HepG2 (cell line): ENCODE results near the gene CDC42EP4. TPM values are rescaled to one million over a fixed set of nuclear protein-coding genes. Genes with fewer than 3 reads are reported as not detected.

Experiments used
- KDM5B ChIP-seq: sonication (generic); formaldehyde crosslinking; IDR thresholded peaks from 2 replicates; pipeline ENCODE4 v1.4.0; 2020; ENCODE audit warnings: missing genetic modification reagents, mild to moderate bottlenecking, borderline replicate concordance
- MEIS1 ChIP-seq: sonication (generic); formaldehyde crosslinking; IDR thresholded peaks from 2 replicates; pipeline ENCODE4 v1.9.0; 2021; ENCODE audit warnings: mild to moderate bottlenecking, missing genetic modification reagents, moderate library complexity, borderline replicate concordance
- NCOA1 ChIP-seq: sonication (generic); formaldehyde crosslinking; IDR thresholded peaks from 2 replicates; pipeline ENCODE4 v1.9.0; 2021; ENCODE audit warnings: missing genetic modification reagents
- ZFP90 ChIP-seq: sonication (generic); formaldehyde crosslinking; IDR thresholded peaks from 2 replicates; pipeline ENCODE4 v1.8.0; 2022; ENCODE audit warnings: missing genetic modification reagents, mild to moderate bottlenecking, inconsistent platforms, borderline replicate concordance
- ZNF430 ChIP-seq: sonication (generic); formaldehyde crosslinking; IDR thresholded peaks from 2 replicates; pipeline ENCODE4 v1.9.0; 2021; ENCODE audit warnings: mild to moderate bottlenecking, missing genetic modification reagents
- ZNF510 ChIP-seq: sonication (generic); formaldehyde crosslinking; IDR thresholded peaks from 2 replicates; pipeline ENCODE4 v1.4.0; 2020; ENCODE audit warnings: low read depth, mild to moderate bottlenecking, missing genetic modification reagents
- polyA plus RNA-seq, 8 experiments: library from polyadenylated mRNA; depleted of rRNA in 3 of 8; stranded (reverse) in 7 of 8; unstranded in 1 of 8; fragments of >200 nt; fragmentation: Illumina TruSeq in 4 of 8; extraction: Trizol in 4 of 8; gene quantifications; 2 replicates each; pipeline versions ENCODE4 v1.2.1 to v1.2.3, GENCODE V29; 2011 to 2016; ENCODE audit warnings: low read depth in 4 of 8, missing spikeins in 1 of 8, mixed read lengths in 1 of 8; ENCODE audit not compliant: insufficient read depth in 1 of 8
- total RNA-seq, 5 experiments: library from RNA; depleted of rRNA; stranded (reverse); fragments of >200 nt; fragmentation: Illumina TruSeq; extraction: Trizol; gene quantifications; 2 replicates each; pipeline ENCODE4 v1.2.3, GENCODE V29; 2016; ENCODE audit warnings: low read depth in 1 of 5
- TF ChIP-seq, protein P1 (sequence below): sonication (generic); formaldehyde crosslinking; IDR thresholded peaks from 2 replicates; pipeline ENCODE4 v1.4.0; 2020; ENCODE audit warnings: missing genetic modification reagents
- TF ChIP-seq, protein P2 (sequence below): sonication (generic); formaldehyde crosslinking; IDR thresholded peaks from 2 replicates; pipeline ENCODE4 v1.4.0; 2020; ENCODE audit warnings: missing genetic modification reagents
- TF ChIP-seq, protein P3 (sequence below): sonication (generic); formaldehyde crosslinking; IDR thresholded peaks from 2 replicates; pipeline ENCODE4 v1.4.0; 2020; ENCODE audit warnings: low read depth, mild to moderate bottlenecking, missing genetic modification reagents
- TF ChIP-seq, protein P4 (sequence below), 2 experiments: fragments of 450-650 bp in 1 of 2; sonication (generic) in 1 of 2; formaldehyde crosslinking in 1 of 2; IDR thresholded peaks; 2 replicates each; pipeline versions ENCODE4 v1.6.1 to v1.8.0; 2016 to 2022; ENCODE audit warnings: antibody characterized with exemption in 1 of 2, mild to moderate bottlenecking in 1 of 2, missing genetic modification reagents in 1 of 2
- TF ChIP-seq, protein P5 (sequence below): sonication (generic); formaldehyde crosslinking; IDR thresholded peaks from 2 replicates; pipeline ENCODE4 v1.5.1; 2020; ENCODE audit warnings: mild to moderate bottlenecking, moderate library complexity, missing genetic modification reagents

The CDC42EP4 gene
- total and polyA plus RNA-seq, 2 of the 13 experiments (the other 11 are each of a cell fraction or from before 2014, with no cell fraction given) = 19.0 to 54.0 TPM

DNA sequence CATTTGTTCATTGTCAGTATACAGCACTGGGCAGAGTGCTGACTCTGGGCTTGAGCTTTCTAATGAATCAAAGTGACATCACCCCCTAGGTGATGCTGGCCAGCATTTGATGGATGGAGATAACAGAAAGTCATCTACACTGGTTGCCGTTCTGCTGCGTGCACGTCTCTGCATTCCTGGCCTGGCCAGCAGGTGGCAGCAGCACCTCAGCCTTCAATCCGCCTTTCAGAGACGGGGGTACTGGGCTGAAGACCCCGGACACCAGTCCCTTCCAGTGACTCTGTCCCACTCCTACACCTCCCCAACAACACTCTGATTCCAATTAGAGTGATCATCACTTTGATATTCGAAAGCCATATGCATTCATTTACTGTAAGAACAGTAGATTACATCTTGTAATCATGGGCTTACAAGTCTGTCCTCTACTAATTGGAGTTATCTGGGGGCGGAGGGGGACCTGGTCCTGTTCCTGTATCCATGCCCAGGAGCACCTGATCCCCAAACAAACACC is 56.1 kb downstream of the CDC42EP4 start (continued):
- TF ChIP-seq, protein P1, sequence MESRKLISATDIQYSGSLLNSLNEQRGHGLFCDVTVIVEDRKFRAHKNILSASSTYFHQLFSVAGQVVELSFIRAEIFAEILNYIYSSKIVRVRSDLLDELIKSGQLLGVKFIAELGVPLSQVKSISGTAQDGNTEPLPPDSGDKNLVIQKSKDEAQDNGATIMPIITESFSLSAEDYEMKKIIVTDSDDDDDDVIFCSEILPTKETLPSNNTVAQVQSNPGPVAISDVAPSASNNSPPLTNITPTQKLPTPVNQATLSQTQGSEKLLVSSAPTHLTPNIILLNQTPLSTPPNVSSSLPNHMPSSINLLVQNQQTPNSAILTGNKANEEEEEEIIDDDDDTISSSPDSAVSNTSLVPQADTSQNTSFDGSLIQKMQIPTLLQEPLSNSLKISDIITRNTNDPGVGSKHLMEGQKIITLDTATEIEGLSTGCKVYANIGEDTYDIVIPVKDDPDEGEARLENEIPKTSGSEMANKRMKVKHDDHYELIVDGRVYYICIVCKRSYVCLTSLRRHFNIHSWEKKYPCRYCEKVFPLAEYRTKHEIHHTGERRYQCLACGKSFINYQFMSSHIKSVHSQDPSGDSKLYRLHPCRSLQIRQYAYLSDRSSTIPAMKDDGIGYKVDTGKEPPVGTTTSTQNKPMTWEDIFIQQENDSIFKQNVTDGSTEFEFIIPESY (CRISPR knock-in tag) = peak; percentile 52; the same call in 1 of the 2 replicates
- TF ChIP-seq, protein P2, sequence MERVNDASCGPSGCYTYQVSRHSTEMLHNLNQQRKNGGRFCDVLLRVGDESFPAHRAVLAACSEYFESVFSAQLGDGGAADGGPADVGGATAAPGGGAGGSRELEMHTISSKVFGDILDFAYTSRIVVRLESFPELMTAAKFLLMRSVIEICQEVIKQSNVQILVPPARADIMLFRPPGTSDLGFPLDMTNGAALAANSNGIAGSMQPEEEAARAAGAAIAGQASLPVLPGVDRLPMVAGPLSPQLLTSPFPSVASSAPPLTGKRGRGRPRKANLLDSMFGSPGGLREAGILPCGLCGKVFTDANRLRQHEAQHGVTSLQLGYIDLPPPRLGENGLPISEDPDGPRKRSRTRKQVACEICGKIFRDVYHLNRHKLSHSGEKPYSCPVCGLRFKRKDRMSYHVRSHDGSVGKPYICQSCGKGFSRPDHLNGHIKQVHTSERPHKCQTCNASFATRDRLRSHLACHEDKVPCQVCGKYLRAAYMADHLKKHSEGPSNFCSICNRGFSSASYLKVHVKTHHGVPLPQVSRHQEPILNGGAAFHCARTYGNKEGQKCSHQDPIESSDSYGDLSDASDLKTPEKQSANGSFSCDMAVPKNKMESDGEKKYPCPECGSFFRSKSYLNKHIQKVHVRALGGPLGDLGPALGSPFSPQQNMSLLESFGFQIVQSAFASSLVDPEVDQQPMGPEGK (CRISPR knock-in tag) = 0 out of 2 replicates have a peak, but pooled peaks have one; percentile 32
- TF ChIP-seq MEIS1 = 0 out of 2 replicates have a peak, but pooled peaks have one; percentile 25
- TF ChIP-seq, protein P3, sequence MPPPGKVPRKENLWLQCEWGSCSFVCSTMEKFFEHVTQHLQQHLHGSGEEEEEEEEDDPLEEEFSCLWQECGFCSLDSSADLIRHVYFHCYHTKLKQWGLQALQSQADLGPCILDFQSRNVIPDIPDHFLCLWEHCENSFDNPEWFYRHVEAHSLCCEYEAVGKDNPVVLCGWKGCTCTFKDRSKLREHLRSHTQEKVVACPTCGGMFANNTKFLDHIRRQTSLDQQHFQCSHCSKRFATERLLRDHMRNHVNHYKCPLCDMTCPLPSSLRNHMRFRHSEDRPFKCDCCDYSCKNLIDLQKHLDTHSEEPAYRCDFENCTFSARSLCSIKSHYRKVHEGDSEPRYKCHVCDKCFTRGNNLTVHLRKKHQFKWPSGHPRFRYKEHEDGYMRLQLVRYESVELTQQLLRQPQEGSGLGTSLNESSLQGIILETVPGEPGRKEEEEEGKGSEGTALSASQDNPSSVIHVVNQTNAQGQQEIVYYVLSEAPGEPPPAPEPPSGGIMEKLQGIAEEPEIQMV = no peak
- TF ChIP-seq, protein P4, sequence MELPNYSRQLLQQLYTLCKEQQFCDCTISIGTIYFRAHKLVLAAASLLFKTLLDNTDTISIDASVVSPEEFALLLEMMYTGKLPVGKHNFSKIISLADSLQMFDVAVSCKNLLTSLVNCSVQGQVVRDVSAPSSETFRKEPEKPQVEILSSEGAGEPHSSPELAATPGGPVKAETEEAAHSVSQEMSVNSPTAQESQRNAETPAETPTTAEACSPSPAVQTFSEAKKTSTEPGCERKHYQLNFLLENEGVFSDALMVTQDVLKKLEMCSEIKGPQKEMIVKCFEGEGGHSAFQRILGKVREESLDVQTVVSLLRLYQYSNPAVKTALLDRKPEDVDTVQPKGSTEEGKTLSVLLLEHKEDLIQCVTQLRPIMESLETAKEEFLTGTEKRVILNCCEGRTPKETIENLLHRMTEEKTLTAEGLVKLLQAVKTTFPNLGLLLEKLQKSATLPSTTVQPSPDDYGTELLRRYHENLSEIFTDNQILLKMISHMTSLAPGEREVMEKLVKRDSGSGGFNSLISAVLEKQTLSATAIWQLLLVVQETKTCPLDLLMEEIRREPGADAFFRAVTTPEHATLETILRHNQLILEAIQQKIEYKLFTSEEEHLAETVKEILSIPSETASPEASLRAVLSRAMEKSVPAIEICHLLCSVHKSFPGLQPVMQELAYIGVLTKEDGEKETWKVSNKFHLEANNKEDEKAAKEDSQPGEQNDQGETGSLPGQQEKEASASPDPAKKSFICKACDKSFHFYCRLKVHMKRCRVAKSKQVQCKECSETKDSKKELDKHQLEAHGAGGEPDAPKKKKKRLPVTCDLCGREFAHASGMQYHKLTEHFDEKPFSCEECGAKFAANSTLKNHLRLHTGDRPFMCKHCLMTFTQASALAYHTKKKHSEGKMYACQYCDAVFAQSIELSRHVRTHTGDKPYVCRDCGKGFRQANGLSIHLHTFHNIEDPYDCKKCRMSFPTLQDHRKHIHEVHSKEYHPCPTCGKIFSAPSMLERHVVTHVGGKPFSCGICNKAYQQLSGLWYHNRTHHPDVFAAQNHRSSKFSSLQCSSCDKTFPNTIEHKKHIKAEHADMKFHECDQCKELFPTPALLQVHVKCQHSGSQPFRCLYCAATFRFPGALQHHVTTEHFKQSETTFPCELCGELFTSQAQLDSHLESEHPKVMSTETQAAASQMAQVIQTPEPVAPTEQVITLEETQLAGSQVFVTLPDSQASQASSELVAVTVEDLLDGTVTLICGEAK (IDR thresholded peaks at IDR 0.05) = no peak
- TF ChIP-seq, protein P4 (CRISPR knock-in tag; IDR thresholded peaks at IDR 0.05) = no peak
- TF ChIP-seq, protein P5, sequence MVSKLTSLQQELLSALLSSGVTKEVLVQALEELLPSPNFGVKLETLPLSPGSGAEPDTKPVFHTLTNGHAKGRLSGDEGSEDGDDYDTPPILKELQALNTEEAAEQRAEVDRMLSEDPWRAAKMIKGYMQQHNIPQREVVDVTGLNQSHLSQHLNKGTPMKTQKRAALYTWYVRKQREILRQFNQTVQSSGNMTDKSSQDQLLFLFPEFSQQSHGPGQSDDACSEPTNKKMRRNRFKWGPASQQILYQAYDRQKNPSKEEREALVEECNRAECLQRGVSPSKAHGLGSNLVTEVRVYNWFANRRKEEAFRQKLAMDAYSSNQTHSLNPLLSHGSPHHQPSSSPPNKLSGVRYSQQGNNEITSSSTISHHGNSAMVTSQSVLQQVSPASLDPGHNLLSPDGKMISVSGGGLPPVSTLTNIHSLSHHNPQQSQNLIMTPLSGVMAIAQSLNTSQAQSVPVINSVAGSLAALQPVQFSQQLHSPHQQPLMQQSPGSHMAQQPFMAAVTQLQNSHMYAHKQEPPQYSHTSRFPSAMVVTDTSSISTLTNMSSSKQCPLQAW (CRISPR knock-in tag) = peak; percentile 63; the same call in 1 of the 2 replicates
- TF ChIP-seq NCOA1 (CRISPR knock-in tag) = no peak
- no peak for TF ChIP-seq ZNF510 (CRISPR knock-in tag)
- TF ChIP-seq ZNF430 (CRISPR knock-in tag) = no peak
- no peak for TF ChIP-seq ZFP90 (CRISPR knock-in tag)
- TF ChIP-seq KDM5B (CRISPR knock-in tag) = peak; percentile 56; the same call in 1 of the 2 replicates
